Head of caudate nucleus (tissue), 42 donors: ENCODE data around the gene AKR1B1.

Experiments used
- DNase-seq, 42 donors: peaks; one replicate each; pipeline versions ENCODE4 v3.0.0 to v3.0.0-alpha.2; 2020 to 2021; ENCODE audit warnings: mixed read lengths in 7 of 42
- intact Hi-C: fragments of 100-400 bp; cut with DNase I; formaldehyde crosslinking; loops from one replicate; pipeline ENCODE4 v1.15.0; 2022

Gene AKR1B1

DNA sequence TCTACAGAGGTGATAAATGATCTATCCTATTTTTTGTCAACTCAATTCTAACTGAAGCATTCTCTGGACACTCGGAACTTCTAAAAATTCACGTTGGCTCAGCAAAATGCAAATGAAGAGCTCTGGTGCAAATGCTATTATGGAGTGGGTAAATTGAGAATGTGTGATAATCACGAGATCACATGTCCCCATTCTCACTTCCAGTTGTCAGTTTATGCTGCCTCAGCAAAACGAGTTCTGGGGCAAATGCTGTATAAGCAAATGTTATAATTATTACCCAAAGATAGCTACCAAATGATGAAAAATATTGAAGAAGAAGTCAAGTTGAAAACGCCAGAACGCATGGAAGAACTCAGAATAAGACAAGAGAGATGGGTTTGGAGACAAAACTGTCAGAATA, 29.4 kb downstream of the AKR1B1 start:
- intact Hi-C loops = no loop called here
- no peak for DNase-seq

DNA sequence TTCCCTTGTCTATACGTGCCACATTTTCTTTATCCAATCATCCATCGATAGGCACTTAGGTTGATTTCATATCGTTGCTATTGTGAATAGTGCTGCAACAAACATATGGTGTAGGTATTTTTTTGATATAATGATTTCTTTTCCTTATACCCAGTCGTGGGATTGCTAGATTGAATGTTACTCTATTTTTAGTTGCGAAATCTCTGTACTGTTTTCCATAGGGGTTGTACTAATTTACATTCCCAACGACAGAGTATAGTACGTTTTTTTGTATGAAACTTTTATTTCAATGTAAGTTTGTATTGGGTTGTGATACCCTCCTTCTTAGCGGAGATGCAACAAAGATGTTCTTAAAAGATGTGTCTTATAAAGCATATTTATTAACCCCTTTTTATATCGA, 30.0 kb downstream of the AKR1B1 start:
- intact Hi-C loops = no loop called here
- no peak for DNase-seq

DNA sequence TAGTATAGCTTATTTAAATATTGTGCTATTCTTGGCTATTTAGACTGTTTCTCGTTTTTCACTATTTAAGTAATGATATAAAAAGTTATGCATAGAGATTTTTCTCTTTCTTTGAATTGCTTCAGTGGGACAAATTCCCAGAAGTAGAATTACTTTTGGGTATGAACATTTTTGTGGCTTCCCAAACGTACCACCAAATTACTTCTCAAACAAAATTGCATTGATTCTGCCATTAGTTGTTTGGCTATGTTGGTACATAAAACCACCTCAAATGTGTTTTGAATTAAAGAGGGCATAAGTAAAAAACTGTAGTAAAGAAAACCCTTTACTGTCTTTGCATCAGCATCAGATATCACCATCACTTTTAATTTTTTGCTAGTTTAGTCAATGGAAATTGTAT, 31.0 kb downstream of the AKR1B1 start:
- intact Hi-C loops = no loop called here
- DNase-seq = no peak

DNA sequence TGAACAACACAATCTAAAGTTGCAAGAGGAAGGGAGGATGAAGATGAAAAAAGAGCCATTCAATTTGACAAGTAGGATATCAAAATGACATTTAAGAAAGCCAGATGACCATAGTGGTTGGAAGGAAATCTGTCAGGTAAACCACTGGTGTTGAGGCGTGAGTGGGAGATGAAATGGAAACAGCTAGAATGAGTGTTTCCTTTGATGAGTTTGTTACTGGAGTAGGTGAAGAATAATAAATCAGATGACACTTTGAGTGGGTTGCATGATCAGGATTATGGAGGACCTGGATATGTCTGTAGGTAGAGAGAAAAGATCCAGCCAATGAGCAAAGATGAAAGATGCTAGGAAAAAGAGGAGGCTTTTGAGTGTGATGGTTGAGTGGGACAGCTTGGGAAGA, 33.1 kb downstream of the AKR1B1 start:
- DNase-seq = no peak
- intact Hi-C loops = no loop called here

GRCh38 chr7:134422638-134423037, 36.3 kb downstream of the AKR1B1 start:
- no peak for DNase-seq
- intact Hi-C loops = no loop called here

DNA sequence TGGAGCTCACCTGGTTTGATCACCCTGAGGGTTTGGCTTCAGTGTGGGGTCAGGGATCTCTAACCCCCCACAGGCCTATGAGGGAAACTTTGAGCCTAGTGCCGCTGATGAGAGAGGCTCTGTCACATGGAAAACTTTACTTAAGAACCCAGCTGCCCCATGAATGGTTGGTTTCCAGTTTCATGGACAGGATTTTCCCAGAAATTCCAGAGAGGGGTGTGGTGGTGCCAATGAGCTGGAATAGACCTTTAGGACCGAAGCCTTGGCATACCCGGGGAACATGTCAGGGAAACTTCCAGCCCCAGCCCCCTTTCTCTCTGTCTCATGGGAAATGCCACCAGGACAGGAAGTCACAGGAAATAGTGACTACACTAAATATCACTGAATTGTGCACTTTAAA, 36.9 kb downstream of the AKR1B1 start:
- DNase-seq = no peak
- intact Hi-C loops = no loop called here

- peak in 41 of 42 donors; percentile 8 to 88 (median 71) for DNase-seq
- intact Hi-C loops = no loop called here
These were observed 38.3 kb downstream of the AKR1B1 start for GRCh38 chr7:134420424-134421125.

DNA sequence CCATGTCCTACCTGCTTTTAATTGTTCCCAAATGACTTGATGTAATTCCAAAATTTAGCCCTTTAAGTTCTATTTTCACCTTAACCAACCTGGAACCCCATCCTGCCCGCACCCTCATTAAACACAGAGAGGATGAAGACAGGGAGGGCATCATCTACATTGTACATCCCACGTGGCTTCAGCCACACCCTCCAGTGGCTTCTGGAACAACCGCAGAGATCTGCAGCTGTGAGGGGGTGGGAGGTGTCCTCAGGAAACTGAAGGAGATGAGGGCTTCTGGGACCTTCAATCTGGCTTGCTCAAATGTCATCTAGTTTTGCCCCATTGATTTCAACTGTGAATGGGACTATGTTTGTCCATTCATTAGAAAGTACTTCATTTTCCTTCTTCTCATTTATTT, 39.0 kb downstream of the AKR1B1 start:
- DNase-seq = no peak
- intact Hi-C loops = no loop called here

GRCh38 chr7:134419085-134419484, 39.8 kb downstream of the AKR1B1 start:
- no peak for DNase-seq
- intact Hi-C loops = no loop called here

- DNase-seq = no peak
- intact Hi-C loops = no loop called here
These were observed 43.2 kb downstream of the AKR1B1 start for GRCh38 chr7:134415700-134416099.

GRCh38 chr7:134414109-134414508, 44.8 kb downstream of the AKR1B1 start:
- intact Hi-C loops = no loop called here
- no peak for DNase-seq

GRCh38 chr7:134407311-134407710, 51.6 kb downstream of the AKR1B1 start:
- intact Hi-C loops = no loop called here
- DNase-seq = no peak

DNA sequence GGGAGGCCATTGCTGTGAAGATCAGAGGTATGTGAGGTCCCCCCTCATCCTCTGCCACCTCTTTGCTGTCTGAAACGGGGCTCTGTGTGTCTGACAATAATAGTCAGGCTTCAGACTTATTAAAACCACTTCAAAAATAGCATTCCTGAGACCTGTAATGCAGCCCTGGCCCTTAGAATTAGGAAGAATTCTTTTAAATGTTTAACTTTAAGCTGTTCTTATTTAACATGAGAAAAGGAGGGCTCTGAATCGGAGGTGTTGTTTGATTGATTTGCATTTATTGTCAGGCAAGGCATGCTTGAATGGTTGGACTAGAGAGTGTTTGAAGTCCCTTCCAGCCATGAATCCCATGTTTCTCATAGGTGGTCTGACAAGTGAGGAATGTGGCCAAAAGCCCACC, 52.5 kb downstream of the AKR1B1 start:
- no peak for DNase-seq
- intact Hi-C loops = no loop called here

DNA sequence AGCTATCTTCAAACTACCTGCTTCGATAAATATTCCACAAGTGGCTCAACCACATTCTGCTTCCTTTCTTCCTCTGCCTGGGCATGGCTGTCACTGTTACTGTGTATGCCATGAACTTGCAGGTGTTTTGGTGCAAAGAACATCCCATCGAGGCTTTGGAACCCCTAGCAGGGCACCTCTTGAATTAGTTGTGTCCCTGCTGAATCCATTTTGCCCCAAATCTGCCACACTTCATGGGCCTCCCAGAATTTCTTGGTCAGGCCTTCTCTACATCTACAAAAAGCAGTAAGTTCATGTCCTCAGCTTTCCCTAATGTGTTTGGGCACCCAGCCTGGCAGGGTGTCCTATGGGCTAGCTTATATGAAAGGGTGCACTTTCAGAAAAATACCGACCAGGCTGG, 53.6 kb downstream of the AKR1B1 start:
- DNase-seq = no peak
- intact Hi-C loops = no loop called here

- DNase-seq = no peak
- intact Hi-C loops = no loop called here
These were observed 55.8 kb downstream of the AKR1B1 start for GRCh38 chr7:134403062-134403461.

- no peak for DNase-seq
- intact Hi-C loops = no loop called here
These were observed 58.0 kb downstream of the AKR1B1 start for GRCh38 chr7:134400859-134401258.

DNA sequence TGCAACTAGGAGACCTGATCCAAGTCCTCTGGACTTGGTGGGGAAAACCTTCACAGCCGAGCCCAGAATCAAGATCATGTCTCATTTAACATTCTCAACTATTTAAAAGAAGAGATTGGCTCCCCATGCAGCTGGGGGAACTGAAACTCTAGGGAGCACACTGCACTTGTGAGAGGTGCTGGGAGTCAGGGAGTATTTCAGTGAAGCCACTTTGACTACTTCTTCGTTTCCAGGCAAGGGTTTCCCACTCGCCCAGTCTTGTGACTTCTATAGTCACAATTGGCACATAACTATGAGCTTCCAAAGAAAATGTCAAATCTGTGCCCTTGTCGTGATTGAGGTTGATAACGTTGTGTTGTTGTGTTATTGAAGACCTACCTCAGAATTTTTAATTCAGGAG, 62.9 kb downstream of the AKR1B1 start:
- intact Hi-C loops = no loop called here
- no peak for DNase-seq

- DNase-seq = no peak
- intact Hi-C loops = no loop called here
These were observed 63.3 kb downstream of the AKR1B1 start for GRCh38 chr7:134395604-134396003.

- DNase-seq = no peak
- intact Hi-C loops = no loop called here
These were observed 64.8 kb downstream of the AKR1B1 start for GRCh38 chr7:134394056-134394455.
